WTC11 (cell line): Measurements from ENCODE around the gene METTL21C.

Source experiments
- CTCF ChIP-seq: fragments of 200-600 bp; IDR thresholded peaks from 2 replicates; pipeline ENCODE4 v1.8.0; 2022; ENCODE audit warnings: antibody characterized with exemption
- KAT7 ChIP-seq: sonication (generic); formaldehyde crosslinking; IDR thresholded peaks from 2 replicates; pipeline ENCODE4 v1.8.1; 2023; ENCODE audit warnings: missing genetic modification reagents, mild to moderate bottlenecking, borderline replicate concordance
- TEAD1 ChIP-seq: sonication (generic); formaldehyde crosslinking; IDR thresholded peaks from 2 replicates; pipeline ENCODE4 v1.8.0; 2022; ENCODE audit warnings: mild to moderate bottlenecking, missing genetic modification reagents
- TEAD4 ChIP-seq: sonication (generic); formaldehyde crosslinking; IDR thresholded peaks from 2 replicates; pipeline ENCODE4 v1.8.0; 2022; ENCODE audit warnings: mild to moderate bottlenecking, missing genetic modification reagents

- TF ChIP-seq TEAD1 (CRISPR knock-in tag) (no peak), KAT7 (CRISPR knock-in tag) (no peak), TEAD4 (CRISPR knock-in tag) (no peak), CTCF (no peak)
Measured at GRCh38 chr13:102729560-102730270, 34.9 kb upstream of the METTL21C start.
